Measurements from ENCODE around the gene EEIG1. TPM values are rescaled to one million over a fixed set of nuclear protein-coding genes. Genes with fewer than 3 reads are reported as not detected.

The EEIG1 gene
- total and polyA plus RNA-seq, 2 of the 4 experiments (the other 2 are of a cell fraction): 1.1 to 23.2 TPM

- Histone ChIP-seq H4K91ac (ENCODE audit: insufficient read depth, low read depth, low read length) (no peak overlapping the region; the same call in 1 of the 2 replicates), H2BK20ac (ENCODE audit: low read depth, low read length) (no peak overlapping the region), H4K20me1 (ENCODE audit: insufficient read depth, low read length) (no peaks in the 10 kb centered on the region), H3K18ac (ENCODE audit: low read depth, low read length) (no peak overlapping the region), H3K4me1 (ENCODE audit: control insufficient read depth, insufficient read depth, low read length) (peaks cover 4% of the 10 kb centered on the region; the same call in 1 of the 2 replicates), H3K9me1 (ENCODE audit: insufficient read depth, low read length) (0 out of 2 replicates have a peak, but pooled peaks cover 2% of the 10 kb centered on the region), H2AK9ac (replicated peaks; ENCODE audit: low read depth, low read length, poor library complexity) (peak overlapping the region; percentile 51), H2BK5ac (ENCODE audit: low read depth, low read length, poor library complexity, severe bottlenecking) (no peak overlapping the region), H3K4me3 (ENCODE audit: insufficient read depth, low read depth, low read length) (no peak overlapping the region), H2BK120ac (ENCODE audit: low read depth, low read length) (no peak overlapping the region), H3K4me2 (ENCODE audit: low read depth, low read length) (no peak overlapping the region), H2BK15ac (ENCODE audit: low read depth, low read length) (no peak overlapping the region), H3K23ac (ENCODE audit: low read depth, low read length) (no peak overlapping the region), H4K8ac (ENCODE audit: low read depth in 2 of 2, low read length in 2 of 2) (peak overlapping the region in 1 of 2 experiments; percentile 59; a peak in 1 of 4 replicates), H4K5ac (ENCODE audit: low read depth, low read length) (no peak overlapping the region), H2AK5ac (ENCODE audit: low read depth, low read length) (no peak overlapping the region), H3K56ac (ENCODE audit: extremely low read depth, insufficient read depth, low read length) (no peak overlapping the region), H3K36me3 (ENCODE audit: control insufficient read depth, insufficient read depth, low read length) (no peaks in the 10 kb centered on the region), H3K27me3 (ENCODE audit: control insufficient read depth, insufficient read depth, low read length) (no peaks in the 10 kb centered on the region), H3K9me3 (ENCODE audit: control insufficient read depth, insufficient read depth, low read length) (no peaks in the 10 kb centered on the region), H3K14ac (replicated peaks; ENCODE audit: low read depth, low read length) (no peak overlapping the region), H3K9ac (ENCODE audit: low read depth, low read length) (no peak overlapping the region), H3K79me1 (ENCODE audit: low read depth in 1 of 2, low read length in 2 of 2) (no peaks in the 10 kb centered on the region), H2AFZ (replicated peaks; ENCODE audit: low read length, poor library complexity) (peak overlapping the region; percentile 63), H3K4ac (ENCODE audit: low read depth, low read length) (no peak overlapping the region), H3K27ac (ENCODE audit: insufficient read depth, low read length) (no peak overlapping the region)
- BruUV-seq (replicated peaks): no TSS peak
- TF ChIP-seq, protein P1, sequence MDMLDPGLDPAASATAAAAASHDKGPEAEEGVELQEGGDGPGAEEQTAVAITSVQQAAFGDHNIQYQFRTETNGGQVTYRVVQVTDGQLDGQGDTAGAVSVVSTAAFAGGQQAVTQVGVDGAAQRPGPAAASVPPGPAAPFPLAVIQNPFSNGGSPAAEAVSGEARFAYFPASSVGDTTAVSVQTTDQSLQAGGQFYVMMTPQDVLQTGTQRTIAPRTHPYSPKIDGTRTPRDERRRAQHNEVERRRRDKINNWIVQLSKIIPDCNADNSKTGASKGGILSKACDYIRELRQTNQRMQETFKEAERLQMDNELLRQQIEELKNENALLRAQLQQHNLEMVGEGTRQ (IDR thresholded peaks at IDR 0.05; ENCODE audit: low read depth, low read length): no peak
- TF ChIP-seq, protein P2, sequence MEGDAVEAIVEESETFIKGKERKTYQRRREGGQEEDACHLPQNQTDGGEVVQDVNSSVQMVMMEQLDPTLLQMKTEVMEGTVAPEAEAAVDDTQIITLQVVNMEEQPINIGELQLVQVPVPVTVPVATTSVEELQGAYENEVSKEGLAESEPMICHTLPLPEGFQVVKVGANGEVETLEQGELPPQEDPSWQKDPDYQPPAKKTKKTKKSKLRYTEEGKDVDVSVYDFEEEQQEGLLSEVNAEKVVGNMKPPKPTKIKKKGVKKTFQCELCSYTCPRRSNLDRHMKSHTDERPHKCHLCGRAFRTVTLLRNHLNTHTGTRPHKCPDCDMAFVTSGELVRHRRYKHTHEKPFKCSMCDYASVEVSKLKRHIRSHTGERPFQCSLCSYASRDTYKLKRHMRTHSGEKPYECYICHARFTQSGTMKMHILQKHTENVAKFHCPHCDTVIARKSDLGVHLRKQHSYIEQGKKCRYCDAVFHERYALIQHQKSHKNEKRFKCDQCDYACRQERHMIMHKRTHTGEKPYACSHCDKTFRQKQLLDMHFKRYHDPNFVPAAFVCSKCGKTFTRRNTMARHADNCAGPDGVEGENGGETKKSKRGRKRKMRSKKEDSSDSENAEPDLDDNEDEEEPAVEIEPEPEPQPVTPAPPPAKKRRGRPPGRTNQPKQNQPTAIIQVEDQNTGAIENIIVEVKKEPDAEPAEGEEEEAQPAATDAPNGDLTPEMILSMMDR (conservative IDR thresholded peaks at IDR 0.05; ENCODE audit: low read depth, low read length): no peak
- TF ChIP-seq RCOR1 (IDR thresholded peaks at IDR 0.05; ENCODE audit: insufficient replicate concordance, low read length): no peak
- no peak for TF ChIP-seq NFE2L2 (IDR thresholded peaks at IDR 0.05; ENCODE audit: low read depth, low read length)
- no peak for TF ChIP-seq MXI1 (IDR thresholded peaks at IDR 0.05; ENCODE audit: borderline replicate concordance, low read depth, low read length)
- TF ChIP-seq ELK1 (IDR thresholded peaks at IDR 0.05; ENCODE audit: borderline replicate concordance, low read depth, low read length): no peak
- no peak for TF ChIP-seq MAZ (IDR thresholded peaks at IDR 0.05; ENCODE audit: borderline replicate concordance, low read depth, low read length)
- no peak for TF ChIP-seq CEBPB (IDR thresholded peaks at IDR 0.05; ENCODE audit: low read depth, low read length)
- no peak for TF ChIP-seq RFX5 (IDR thresholded peaks at IDR 0.05; ENCODE audit: low read depth, low read length)
- no peak for TF ChIP-seq RAD21 (IDR thresholded peaks at IDR 0.05; ENCODE audit: low read length)
- POLR2A ChIA-PET (ENCODE audit: unreplicated experiment): no interaction called here
- intact Hi-C loops (cut with micrococcal nuclease): no loop called here
- dilution Hi-C loops (cut with HindIII; ENCODE audit: low sequenced_read_pairs, unreplicated experiment): no loop called here
- CTCF ChIA-PET: interaction anchor here (0.7 kb wide), 1 partner anchor 15 kb away, joined by 3 read pairs; no protein-coding TSS in a partner anchor
- in situ Hi-C loops (cut with MboI; ENCODE audit: low sequenced_read_pairs): no loop called here
- ATAC-seq (ENCODE audit: low read depth) (no peak), DNase-seq (no peak)
- WGBS, 2 experiments (ENCODE audit: extremely low coverage in 2 of 2, insufficient read length in 1 of 2): 92% methylated on average over 8 of the region's 12 CpGs; no CpG with 5 or more reads in 1 of the 2 experiments
Measured at GRCh38 chr9:128026255-128026772, 45.5 kb upstream of the EEIG1 start.
